ENCODE data around the gene ERG28. TPM values are rescaled to one million over a fixed set of nuclear protein-coding genes. Genes with fewer than 3 reads are reported as not detected.

ERG28 gene
- total RNA-seq, 1 experiment from 2014 or later, result 18.4 TPM

GRCh38 chr14:75667099-75667765 is 6.6 kb upstream of the ERG28 start (continued):
- no peak for TF ChIP-seq ZBTB33 (IDR thresholded peaks at IDR 0.05; ENCODE audit: extremely low read depth, insufficient replicate concordance, low read length)
- no peak for TF ChIP-seq POLR2A (IDR thresholded peaks at IDR 0.05; ENCODE audit: borderline replicate concordance, extremely low read depth, insufficient read depth, insufficient read length)
- TF ChIP-seq RAD21 (IDR thresholded peaks at IDR 0.05; ENCODE audit: low read depth), result no peak
- no peak for TF ChIP-seq FOSL1 (IDR thresholded peaks at IDR 0.05; ENCODE audit: low read depth)
- no peak for TF ChIP-seq TCF7L2 (IDR thresholded peaks at IDR 0.05; ENCODE audit: borderline replicate concordance, extremely low read depth, insufficient read depth, insufficient read length)
- TF ChIP-seq SP1 (IDR thresholded peaks at IDR 0.05; ENCODE audit: low read depth), result no peak

DNA sequence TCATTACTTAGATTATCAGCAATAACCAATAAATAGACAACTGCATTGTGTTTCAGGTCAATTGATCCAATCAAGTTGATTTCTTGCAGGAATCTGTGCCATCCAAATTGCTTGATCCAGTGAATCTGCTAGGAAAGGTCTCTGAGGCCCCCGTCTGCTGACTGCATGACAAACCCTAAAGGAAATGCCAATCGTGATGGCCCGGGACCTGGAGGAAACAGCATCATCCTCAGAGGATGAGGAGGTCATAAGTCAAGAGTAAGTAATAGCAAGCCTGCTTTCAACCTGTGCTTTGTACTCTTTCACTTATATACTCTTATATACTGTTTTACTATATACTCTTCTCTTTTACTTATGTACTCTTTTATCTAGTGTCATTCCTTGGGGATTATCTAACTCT is 2.3 kb upstream of the ERG28 start:
- H3K27me3 ChIP-seq (ENCODE audit: insufficient read depth, low read length), result no peaks in the 10 kb centered on the region
- intact Hi-C loops (cut with micrococcal nuclease), result no loop called here

More for the DNA sequence above, 2.3 kb upstream of the ERG28 start:
- Histone ChIP-seq H3K4me1 (ENCODE audit: control insufficient read depth in 1 of 2, insufficient read depth in 2 of 2, low read length in 2 of 2) (peaks cover 3 to 10% of the 10 kb centered on the region in 2 experiments; a peak in 2 of 4 replicates), H3K9me2 (ENCODE audit: insufficient read depth) (no peaks in the 10 kb centered on the region), H3K36me3 (ENCODE audit: control insufficient read depth in 1 of 2, insufficient read depth in 2 of 2, low read length in 2 of 2) (peaks cover 0 to 4% of the 10 kb centered on the region in 2 experiments; a peak in 2 of 4 replicates), H2AFZ (ENCODE audit: low read depth, low read length, poor library complexity, severe bottlenecking) (no peak overlapping the region), H4K20me1 (ENCODE audit: insufficient read depth) (no peaks in the 10 kb centered on the region), H3K4me3 (replicated peaks in 1 of 2; ENCODE audit: low read depth in 1 of 2, low read length in 2 of 2) (no peak overlapping the region), H3K9ac (ENCODE audit: low read length) (no peak overlapping the region), H3K4me2 (ENCODE audit: low read length) (no peak overlapping the region), H3K27ac (ENCODE audit: low read depth, low read length) (no peak overlapping the region), H3K9me3 (ENCODE audit: control insufficient read depth in 1 of 2, insufficient read depth in 1 of 2, low read depth in 1 of 2, low read length in 2 of 2) (no peaks in the 10 kb centered on the region), H3K79me2 (ENCODE audit: insufficient read depth, low read length) (peaks cover 28% of the 10 kb centered on the region)
- TF ChIP-seq SRF (IDR thresholded peaks at IDR 0.05; ENCODE audit: low read depth) (no peak), TCF7L2 (IDR thresholded peaks at IDR 0.05; ENCODE audit: borderline replicate concordance, extremely low read depth, insufficient read depth, insufficient read length) (no peak)
- ATAC-seq (no peak), DNase-seq (ENCODE audit: low read depth, low spot score) (no peak)
- BruUV-seq (replicated peaks), result no TSS peak
- ChIA-PET POLR2A (no interaction called here), RAD21 (ENCODE audit: low non-redundant PET in 1 of 2, low total read pairs in 2 of 2, uncharacterized antibody in 2 of 2, unreplicated experiment in 2 of 2) (no interaction called here), CTCF (no interaction called here)
